ENCODE data around the gene FRMD8.
"Not testable (repeated sequence)": the region's sequence is repeated elsewhere in the genome, so short reads cannot be mapped to it uniquely, and the experiment has no call there.

The FRMD8 gene

GRCh38 chr11:65394125-65394536 is 7.7 kb downstream of the FRMD8 start:
- no peak for DNase-seq

DNA sequence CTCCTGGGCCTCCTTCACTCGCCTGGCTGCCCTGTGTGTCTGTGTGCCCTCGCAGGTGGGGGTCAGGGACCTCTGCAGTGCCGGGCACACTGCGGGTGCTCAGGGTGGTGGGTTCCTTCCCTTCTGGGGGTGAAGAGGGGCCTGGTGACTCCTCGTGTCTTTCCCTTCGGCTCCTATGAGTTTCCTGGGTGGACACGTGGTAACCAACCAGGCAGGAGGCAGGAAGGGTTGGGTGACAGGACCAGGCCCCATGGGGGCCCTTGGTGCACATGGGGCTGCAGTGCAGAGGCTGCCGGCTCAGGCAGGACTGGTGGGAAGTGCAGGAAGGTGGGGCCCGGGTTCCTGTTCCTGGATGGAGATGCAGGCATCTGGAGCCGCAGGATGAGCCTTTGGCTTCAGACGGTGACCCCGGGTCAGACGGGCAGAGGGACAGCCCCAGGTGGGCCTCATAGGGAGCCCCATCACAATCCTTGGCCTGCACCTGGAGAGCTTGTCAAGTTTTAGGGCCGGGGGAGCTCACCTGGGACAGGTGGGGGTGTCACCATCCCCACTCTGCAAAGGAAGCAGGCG is 9.6 kb downstream of the FRMD8 start:
- DNase-seq: no peak

GRCh38 chr11:65396769-65397745 is 10.6 kb downstream of the FRMD8 start:
- no peak for DNase-seq

DNA sequence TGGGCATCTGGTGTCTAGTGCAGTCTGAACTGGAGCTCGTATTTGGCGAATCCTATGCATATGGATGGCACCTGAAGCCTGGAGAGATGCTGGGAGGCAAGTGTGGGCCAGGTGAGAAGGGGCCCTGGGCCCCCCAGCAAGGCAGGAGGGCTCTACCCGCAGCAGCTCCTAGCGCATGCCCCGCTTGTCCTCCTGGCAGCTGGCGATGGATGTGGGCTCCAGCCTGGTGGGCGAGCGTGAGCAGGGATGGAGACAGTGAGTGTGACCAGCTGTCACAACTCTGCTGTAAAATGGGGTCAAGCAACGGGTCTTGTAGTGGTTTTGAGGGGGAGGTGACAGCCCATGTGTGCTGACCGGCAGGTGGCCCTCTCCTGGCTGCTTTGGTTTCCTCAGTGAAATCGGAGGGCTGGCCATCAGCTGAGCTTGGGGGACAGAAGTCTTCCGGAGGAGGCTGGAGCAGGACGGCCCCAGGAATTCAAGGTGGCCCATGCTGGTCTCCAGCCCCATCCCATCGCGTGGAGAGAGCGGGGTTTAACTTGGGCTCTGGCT is 12.0 kb downstream of the FRMD8 start:
- DNase-seq: no peak

DNA sequence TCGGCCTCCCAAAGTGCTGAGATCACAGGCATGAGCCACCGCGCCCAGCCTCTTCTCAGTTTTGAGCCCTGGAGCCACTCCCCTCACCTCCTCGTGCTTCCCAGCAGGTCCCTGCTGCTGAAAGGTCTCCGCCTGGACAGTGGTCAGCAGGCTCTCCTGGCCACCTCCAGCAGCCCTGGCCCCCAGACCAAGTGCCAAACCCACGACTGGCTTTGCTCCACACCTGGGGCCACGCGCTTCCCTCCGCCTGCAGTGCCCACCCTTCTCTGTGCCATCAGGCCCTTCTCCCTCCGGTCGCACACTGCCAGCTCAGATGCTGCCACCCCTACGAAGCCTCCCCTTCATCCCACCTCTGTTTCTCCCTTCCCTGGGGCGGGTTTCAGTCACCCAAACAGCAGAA is 12.8 kb downstream of the FRMD8 start:
- no peak for DNase-seq

- DNase-seq: no peak
Observed at GRCh38 chr11:65399845-65400244, 13.4 kb downstream of the FRMD8 start.

DNA sequence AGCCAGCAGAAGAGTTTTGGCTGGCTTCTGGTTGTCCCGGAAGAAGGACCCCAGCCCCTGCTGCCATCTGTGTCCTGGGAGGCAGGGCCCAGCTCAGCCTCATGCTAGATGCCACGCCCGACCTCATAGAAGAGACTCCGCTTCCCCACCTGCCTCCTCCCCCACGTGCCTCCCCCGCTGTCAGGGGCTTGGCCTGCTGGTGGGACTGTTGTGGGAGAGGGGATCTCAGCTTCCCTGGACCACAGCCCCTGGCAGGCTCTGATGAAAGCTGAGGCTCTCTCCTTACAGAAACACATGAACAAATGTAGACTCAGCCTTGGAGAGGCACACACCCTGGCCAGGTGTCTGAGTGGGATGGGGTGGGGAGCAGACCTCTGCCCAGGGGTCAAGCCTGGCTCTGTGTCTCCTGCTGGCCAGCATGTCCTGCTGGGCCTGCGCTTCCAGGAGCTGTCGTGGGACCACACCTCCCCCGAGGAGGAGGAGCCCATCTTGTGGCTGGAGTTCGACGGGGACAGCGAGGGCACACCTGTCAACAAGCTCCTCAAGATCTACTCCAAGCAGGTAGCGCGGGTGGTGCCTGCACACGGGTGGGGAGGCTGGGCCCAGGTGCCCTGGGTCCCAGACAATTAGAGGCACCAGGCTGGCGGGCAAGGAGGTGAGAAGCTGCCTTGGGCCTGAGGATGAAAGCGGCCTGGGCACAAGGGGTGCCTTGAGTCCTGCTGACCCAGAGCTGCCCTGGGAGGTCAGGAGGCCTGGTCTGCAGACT is 14.1 kb downstream of the FRMD8 start:
- DNase-seq: no peak

DNA sequence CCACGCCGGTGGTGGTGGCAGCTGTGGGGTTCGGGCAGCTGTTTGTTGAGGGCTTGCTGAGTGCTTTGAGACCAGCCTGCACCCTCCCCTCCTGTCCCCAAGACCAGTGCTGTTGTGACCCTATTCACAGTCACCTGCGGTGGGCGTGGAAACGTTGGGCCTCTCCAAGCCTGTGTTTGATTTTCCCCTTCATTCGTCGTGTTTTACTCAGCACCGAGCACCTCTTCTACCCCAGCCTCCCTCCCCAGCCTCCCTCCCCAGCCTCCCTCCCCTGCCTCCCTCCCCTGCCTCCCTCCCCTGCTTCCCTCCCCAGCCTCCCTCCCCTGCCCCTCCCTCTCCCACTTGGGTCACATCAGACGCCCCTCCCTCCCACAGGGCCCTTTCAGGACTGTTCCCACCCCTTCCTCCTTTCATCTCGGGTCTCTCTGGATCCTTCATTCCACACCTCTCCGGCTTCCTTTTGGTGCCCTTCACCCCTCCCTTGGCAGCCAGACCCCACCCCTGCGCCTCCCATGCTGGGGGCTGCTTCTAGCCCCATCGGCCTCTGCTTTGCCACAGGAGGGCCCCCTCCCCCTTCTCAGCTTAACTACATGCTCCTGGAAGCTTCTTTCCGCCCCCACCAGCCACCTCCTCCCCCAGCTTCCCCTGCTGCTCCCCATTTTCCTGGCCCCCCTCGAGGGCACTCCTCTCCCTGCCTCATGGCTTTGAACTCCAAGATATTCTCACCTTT is 14.8 kb downstream of the FRMD8 start:
- DNase-seq: no peak

DNA sequence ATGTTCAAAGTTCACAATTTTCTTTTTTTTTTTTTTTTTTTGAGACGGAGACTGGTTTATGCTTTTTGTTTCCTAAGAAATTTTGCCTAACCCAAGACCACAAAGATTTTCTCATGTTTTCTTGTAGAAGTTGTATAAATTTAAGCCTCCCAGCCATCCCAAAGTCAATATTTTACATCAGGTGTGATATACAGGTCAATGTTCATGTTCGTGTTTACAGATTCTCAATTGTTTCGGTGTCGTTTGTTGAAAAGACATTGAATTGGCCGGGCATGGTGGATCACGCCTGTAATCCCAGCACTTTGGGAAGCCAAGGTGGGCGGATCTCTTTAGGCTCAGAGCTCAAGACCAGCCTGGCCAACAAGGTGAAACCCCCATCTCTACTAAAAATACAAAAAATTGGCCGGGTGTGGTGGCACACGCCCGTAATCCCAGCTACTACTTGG is 15.4 kb downstream of the FRMD8 start:
- no peak for DNase-seq

GRCh38 chr11:65402790-65403189 is 16.4 kb downstream of the FRMD8 start:
- no peak for DNase-seq

DNA sequence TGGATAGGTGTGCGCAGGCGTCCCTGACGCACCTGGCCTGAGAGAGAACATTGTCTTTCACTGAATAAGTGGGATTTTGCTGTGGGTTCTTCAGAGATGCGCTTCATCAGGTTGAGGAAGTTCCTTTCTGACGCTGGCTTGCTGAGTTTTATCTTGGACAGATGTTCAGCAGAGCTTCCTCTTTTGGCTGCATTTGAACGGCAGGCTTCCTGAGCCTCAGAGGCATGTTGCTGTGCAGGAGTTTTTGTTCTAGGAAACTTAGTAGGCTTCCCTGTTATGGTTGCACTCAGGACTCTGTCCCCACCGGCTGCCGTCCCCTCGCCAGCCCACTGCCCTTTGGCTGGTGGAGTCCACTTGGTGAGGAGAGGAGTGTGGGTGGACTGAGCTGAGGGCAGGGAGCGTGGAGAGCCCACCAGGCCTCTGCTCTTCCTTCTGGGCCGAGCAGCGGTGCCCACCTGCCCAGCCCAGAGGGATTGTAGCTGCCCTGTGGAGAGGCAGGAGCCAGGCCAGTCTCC is 17.2 kb downstream of the FRMD8 start:
- DNase-seq: no peak

DNA sequence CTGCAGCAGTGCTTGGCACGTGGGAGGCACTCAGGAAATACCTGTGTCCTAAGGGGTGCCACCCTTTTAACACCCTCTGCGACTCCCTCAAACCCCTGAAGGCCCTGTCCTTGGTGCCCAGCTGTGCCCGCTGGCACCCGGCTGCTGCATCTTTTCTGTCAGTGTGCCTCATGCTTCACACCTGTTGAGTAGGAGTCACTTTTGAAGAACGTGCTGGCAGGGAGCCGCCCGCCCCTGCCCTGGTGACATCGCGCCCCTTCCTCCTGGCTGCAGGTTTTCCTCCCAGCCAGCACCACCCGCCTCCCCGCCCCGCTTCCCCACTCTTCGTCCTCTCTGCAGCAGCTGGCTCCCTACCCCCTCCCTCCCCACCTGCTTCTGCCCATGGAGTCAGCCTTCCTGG is 17.8 kb downstream of the FRMD8 start:
- DNase-seq: no peak

- DNase-seq: no peak
Observed at GRCh38 chr11:65404638-65405339, 18.4 kb downstream of the FRMD8 start.

- DNase-seq: no peak
Observed at GRCh38 chr11:65410936-65411680, 24.7 kb downstream of the FRMD8 start.

- DNase-seq: no peak
Observed at GRCh38 chr11:65411681-65412070, 25.2 kb downstream of the FRMD8 start.

DNA sequence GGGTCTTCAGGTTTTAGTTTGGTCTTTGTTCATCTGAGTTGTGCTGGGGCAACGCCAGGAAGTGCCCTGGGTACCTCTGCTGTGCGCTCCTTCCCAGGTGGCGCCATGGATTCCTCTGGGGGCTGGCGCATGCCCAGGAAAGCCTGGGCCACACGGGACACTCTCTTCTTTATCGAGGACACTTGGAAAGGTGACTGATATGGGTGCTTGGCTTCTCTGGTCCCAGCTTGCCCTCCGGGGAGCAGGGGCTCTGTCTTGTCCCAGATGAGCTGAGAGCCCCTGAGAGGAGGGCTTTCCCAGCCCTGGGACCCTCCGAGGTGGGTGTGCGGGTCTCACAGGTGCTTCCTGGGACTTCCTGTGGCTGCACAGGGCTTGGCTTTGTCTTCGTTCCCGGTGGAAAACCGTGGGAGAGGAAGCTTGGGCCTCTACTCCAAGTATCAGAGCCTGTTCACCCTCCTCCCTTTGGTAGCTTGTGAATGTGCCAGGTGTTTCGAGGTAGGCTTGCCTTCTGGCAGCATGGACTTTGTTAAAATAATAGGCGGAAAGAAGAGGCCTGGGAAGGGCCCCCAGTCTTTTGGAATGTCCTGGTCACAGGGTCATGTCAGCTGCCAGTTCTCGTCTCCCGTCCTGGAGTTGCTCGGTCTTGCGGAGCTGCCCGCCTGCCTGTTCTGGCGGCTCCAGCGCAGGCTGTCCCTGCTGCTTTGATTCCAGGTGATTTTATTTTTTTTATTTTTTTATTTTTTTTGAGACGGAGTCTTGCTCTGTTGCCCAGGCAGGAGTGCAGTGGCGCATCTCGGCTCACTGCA is 26.0 kb downstream of the FRMD8 start:
- no peak for DNase-seq

DNA sequence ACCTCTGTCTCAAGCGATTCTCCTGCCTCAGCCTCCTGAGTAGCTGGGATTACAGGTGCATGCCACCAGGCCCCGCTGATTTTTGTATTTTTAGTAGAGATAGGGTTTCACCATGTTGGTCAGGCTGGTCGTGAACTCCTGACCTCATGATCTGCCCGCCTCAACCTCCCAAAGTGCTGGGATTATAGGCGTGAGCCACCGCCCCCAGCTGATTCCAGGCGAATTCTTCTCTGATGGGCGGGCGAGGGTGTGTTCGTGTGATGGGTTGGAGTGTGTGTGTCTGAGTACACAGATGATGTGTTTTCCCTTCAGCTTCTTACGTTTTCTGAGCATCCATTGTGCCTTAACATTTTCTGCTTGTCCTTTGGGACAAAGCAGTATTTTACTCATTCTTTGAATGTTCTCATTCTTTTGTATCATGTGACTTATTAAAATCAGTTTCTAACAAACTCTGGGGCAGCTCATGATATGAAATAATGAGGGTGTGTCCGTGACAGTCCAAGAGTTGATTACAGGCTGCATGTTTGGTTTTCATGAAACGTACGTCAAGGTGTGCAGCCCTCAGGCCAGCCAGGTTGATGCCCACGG is 26.7 kb downstream of the FRMD8 start:
- not testable (repeated sequence) for DNase-seq

DNA sequence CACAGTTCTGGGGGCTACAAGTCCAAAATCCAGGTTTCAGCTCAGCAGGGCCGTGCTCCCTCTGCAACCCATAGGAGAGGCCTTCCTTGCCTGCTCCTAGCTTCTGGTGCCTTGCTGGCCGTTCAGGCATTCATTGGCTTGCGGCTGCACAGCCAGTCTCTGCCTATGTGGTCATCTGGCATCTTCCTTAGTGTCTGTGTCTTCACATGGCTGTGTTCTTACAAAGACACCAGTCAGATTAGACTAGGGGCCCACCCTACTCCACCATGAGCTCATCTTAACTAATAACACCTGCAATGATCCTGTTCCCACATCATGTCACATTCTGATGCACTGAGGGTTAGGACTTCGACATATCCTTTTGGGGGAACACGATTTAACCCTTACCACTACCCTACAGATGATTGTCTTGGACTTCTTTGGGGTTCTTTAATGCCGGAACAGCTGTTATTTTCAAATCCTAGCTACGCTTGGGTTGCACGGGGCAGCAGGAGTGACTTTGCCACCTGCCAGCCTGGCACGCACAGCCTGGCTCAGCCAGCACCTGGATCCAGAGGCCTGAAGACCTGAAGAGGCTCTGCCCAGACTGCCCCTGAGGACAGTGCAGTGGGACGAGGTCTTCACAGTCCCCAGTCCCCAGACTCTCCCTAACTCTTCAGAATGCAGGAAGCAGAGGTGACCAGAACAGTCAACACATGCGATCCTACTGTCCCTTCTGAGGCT is 28.5 kb downstream of the FRMD8 start:
- no peak for DNase-seq
